ENCODE results near the gene EPN3. TPM values are rescaled to one million over a fixed set of nuclear protein-coding genes. Genes with fewer than 3 reads are reported as not detected.
A peak's percentile ranks its signal among the peaks of the same experiment; 100 is the strongest.

Gene EPN3
- total RNA-seq, 1 experiment from 2014 or later = not detected

DNA sequence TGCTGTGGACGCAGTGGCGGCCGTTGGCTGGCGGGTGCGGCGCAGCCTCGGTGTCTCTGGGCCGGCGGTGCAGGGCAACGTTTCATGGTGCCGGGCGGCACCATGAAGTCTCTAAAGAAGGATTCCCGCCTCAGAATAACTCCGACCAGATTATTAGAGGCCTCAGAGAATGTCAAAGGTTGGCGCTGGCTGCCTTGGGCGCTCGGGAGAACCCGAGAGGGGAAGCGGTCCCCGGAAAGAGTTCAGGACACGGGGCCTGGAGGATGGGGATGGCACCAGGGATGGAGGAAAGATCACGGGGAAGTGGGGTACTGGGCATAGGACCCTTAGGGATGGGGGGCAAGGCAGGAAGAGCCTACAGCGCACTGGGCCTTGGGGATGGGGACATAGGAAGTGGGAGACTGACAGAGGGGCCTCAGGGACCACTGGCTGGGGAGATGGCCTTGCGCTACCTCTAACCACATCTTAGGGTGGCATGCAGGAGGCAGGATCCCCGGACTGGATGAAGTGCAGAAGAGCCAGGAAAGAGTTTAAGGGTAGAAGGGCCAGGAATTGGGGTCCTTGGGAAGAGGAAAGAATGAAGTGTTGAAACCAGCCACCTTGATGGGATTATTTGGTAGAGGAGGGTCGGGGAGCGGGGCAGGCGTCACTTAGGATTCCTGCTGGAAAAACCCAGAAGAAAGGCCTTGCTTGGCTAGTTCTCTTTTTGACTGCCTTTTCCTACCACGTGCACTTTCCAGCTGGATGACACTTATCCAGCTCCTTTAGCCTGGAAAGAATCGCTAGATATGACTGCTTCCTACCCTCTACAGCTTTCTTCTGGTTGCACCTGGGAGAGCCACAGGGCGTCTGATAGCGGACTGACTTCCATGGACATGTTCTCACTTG is 23.7 kb upstream of the EPN3 start:
- no peak for DNase-seq (ENCODE audit: low read depth)

- DNase-seq (ENCODE audit: low read depth) = no peak
Measured at GRCh38 chr17:50511058-50511457, 21.5 kb upstream of the EPN3 start.

DNA sequence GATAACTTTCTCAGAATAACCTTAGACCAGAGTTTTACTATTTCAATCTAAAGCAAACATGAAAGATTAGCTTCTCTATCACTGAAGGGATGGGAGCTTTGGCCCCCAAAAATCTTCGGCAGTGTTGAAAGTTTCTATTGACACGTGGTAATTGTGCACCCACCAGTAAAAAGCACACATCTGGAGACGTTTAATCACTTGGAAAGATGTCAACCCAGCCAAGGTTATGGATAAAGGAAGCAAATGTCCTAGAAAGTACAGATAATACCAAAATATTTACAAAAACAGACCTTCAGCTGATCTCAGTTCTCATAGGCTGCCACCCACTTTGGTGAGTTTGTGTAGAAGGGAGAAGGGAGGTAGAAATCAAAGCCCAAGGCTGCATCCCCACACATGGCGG is 19.0 kb upstream of the EPN3 start:
- DNase-seq (ENCODE audit: low read depth) = no peak

- DNase-seq (ENCODE audit: low read depth) = no peak
Measured at GRCh38 chr17:50514388-50514787, 18.1 kb upstream of the EPN3 start.

DNA sequence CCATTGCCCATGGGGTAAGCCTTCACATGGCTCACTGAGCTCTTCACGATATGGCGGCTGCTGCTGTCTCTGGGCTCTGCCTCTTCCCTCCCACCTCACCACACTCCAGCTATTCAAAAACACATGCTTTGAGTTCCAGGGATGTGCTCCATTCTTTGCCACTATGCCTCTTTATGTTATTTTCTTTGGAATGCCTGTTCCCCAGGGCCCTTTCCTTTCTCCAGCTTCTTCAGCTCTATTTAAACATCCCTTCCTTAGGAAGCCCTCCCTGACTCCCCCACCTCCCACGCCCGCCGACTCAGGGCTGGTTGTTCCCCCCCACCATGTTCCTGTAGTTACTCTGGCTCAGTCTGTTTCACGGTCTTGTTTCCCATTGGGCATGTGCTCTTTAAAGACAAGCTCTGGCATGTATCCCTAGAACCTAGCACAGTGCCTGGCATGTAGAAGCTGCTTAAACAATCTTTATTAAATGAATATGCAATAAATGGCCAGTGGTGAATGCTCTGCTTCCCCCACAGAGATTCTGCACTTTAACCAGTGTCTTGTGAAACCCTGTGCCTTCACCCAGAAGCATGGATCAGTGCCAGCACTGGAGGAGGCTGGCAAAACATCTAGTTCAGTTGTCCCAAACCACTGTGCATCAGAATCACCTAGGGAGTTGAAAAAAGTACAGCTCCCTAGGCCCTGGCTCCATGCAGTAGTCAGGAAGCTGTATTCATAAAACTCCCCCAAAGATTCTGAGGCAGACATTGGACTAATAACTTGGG is 17.4 kb upstream of the EPN3 start:
- no peak for DNase-seq (ENCODE audit: low read depth)

- DNase-seq (ENCODE audit: low read depth) = peak; percentile 23
Measured at GRCh38 chr17:50517011-50517410, 15.5 kb upstream of the EPN3 start.

- no peak for DNase-seq (ENCODE audit: low read depth)
Measured at GRCh38 chr17:50517504-50518383, 14.8 kb upstream of the EPN3 start.

GRCh38 chr17:50518384-50519023 is 14.0 kb upstream of the EPN3 start:
- DNase-seq (ENCODE audit: low read depth) = no peak

DNA sequence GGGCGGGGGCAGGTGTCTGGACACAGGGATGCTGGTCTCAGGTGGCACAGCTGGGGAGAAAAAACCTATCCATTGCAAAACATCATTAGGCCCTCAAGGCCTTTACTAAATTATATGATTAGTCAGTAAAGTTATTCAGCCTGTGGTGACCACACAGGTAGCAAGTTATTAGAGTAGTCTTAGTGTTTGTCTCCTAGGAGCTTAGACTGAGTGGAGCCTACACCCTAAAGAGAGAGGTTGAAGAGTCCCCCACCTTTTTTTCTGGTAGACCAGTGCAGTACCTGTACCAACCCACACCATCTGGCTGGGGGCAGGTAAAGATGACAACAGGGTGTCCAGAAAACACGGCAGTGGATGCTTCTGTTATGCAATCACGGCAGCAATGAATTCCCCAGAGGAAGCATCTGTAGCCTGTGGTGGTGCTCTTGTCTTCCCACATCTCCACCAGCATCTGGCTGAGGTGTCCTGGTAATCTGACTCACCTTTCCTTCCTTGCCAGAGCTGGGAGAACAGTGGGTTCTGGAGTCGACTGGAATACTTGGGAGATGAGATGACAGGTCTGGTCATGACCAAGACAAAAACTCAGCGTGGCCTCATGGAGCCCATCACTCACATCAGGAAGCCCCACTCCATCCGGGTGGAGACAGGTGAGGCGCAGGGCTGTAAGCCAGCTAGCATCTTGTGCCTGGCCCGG is 13.2 kb upstream of the EPN3 start:
- peak; percentile 73 for DNase-seq (ENCODE audit: low read depth)

DNA sequence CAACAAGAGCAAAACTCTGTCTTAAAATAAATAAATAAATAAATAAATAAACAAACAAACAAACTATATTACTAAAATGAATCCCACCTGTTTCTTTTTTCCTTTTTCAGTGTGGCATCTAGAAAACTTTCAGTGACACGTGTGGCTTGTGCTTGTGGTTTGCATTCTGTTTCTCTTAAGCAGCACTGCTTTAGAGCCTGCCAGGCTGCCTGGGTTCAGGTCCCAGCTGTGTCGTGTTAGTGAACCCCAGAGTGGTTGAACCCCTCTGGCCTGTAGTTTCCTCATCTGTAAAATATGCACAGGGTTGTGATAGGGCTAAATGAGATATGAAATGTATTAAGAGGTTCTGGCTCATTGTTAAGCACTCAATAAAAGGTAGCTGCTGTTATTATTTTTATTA is 12.1 kb upstream of the EPN3 start:
- DNase-seq (ENCODE audit: low read depth) = no peak

DNA sequence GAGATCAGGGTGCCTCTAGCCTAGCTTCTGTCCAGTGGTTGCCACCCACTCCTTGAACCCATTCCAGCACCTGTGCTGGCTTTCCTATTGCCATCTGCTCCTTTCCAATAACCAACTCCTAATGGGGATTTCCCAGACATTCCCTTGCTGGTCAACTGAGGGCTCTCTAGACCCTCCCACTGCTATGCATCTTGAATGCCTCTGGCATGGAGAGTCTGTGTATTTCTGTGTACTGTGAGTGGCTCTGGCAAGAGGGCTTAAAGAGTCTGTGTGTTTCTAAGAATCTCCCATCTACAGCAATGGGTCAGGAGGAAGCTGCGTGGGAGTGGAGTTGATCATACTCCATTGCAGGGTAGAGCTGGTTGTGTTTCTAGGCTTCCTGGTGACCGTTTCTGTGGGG is 11.0 kb upstream of the EPN3 start:
- no peak for DNase-seq (ENCODE audit: low read depth)

DNA sequence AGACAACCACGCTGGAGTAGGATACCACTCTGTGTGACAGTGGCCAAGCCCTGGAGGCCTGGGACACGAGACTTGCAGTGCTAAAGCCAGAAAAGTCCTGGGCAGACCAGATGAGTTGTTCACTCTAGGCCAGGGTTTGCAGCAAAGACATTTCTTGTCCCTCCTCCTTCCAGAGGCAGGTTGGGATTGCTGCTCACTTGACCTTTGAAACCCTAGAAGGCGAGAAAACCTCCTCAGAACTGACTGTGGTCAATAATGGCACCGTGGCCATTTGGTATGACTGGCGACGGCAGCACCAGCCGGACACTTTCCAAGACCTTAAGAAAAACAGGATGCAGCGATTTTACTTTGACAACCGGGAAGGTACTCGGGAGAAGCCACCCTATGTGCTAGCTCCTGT is 9.8 kb upstream of the EPN3 start:
- DNase-seq (ENCODE audit: low read depth) = no peak

GRCh38 chr17:50523208-50523607 is 9.3 kb upstream of the EPN3 start:
- DNase-seq (ENCODE audit: low read depth) = no peak

GRCh38 chr17:50524838-50525237 is 7.7 kb upstream of the EPN3 start:
- DNase-seq (ENCODE audit: low read depth) = no peak

DNA sequence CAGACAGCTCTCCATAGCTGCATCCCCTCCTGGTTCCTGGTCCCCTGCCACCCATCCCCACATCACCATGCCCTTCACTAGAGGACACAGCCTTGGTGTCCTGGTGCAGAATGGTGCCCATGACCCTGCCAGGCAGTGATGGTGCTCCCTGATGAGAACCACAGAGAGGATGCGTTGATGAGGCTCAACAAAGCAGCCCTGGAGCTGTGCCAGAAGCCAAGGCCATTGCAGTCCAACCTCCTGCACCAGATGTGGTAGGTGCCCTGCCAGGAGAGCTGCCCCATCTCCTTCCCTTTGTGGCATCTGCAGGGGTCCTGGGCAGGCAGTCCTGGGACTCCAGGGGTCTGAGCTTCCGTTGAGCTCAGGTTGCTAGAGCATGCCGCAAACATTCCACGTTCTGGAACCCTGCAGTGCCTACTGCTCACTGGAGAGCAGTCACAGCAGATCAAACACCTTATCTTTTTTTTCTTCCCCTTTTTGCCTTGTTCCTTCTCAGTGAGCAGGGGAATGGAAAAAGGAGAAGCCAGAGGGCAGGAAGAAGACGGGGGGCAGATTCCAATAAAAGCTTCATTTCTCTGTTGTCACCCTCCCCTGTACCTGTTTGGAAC is 5.3 kb upstream of the EPN3 start:
- no peak for DNase-seq (ENCODE audit: low read depth)

- DNase-seq (ENCODE audit: low read depth) = no peak
Measured at GRCh38 chr17:50527949-50528474, 4.5 kb upstream of the EPN3 start.

GRCh38 chr17:50529849-50530248 is 2.7 kb upstream of the EPN3 start:
- DNase-seq (ENCODE audit: low read depth) = no peak

GRCh38 chr17:50531428-50532025 is 1.0 kb upstream of the EPN3 start:
- DNase-seq (ENCODE audit: low read depth) = no peak

DNA sequence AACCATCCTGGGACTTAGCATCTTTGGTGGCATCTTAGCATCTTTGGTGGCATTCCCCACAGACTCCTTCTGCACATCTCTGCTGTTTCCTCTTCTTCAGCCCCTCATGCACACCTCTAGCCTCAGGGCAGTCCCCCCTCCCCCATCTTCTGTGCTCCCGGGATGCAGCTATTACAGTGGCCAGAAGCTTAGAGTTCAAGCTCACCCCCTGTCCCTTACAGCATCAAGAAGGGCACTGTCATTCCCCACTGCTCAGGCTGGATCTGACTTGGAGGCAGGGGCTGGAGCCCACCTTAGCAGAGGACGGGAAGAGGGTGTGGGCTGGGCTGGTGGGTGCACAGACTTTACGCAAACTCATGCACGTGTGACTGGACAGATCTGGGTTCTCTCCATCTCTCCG is 650 bp downstream of the EPN3 start:
- no peak for DNase-seq (ENCODE audit: low read depth)
